Limb (tissue), 2 donors: ENCODE data around the gene PRKCI.
"Not testable (repeated sequence)": the region's sequence is repeated elsewhere in the genome, so short reads cannot be mapped to it uniquely, and the experiment has no call there.

ENCODE experiments used
- DNase-seq, 2 donors: peaks; one replicate each; pipeline ENCODE4 v3.0.0-alpha.2; 2016; ENCODE audit errors: extremely low spot score in 2 of 2

PRKCI gene

GRCh38 chr3:170338690-170339340 lies 116.6 kb downstream of the PRKCI start:
- no peak for DNase-seq

- not testable (repeated sequence) for DNase-seq
These were observed 120.0 kb downstream of the PRKCI start for GRCh38 chr3:170342273-170342672.

GRCh38 chr3:170343859-170344258 lies 121.6 kb downstream of the PRKCI start:
- not testable (repeated sequence) for DNase-seq

GRCh38 chr3:170344971-170345370 lies 122.7 kb downstream of the PRKCI start:
- no peak for DNase-seq

- DNase-seq: no peak
These were observed 124.5 kb downstream of the PRKCI start for GRCh38 chr3:170346481-170347392.

- DNase-seq: no peak
These were observed 128.5 kb downstream of the PRKCI start for GRCh38 chr3:170350515-170351413.

- no peak for DNase-seq
These were observed 130.7 kb downstream of the PRKCI start for GRCh38 chr3:170352936-170353335.

GRCh38 chr3:170353485-170353884 lies 131.3 kb downstream of the PRKCI start:
- no peak for DNase-seq

- no peak for DNase-seq
These were observed 132.5 kb downstream of the PRKCI start for GRCh38 chr3:170354760-170355159.
